HL-60 (cell line): Measurements from ENCODE around the gene SLC6A11.
A peak's percentile ranks its signal among the peaks of the same experiment; 100 is the strongest.

Experiments
- DNase-seq, 2 experiments: peaks; one replicate each; pipeline ENCODE4 v3.0.0-alpha.2; 2010 to 2020; ENCODE audit warnings: low read depth in 1 of 2, low spot score in 1 of 2
- H3K27ac ChIP-seq: fragments of 250-450 bp; sonication (Bioruptor Pico); replicated peaks from 2 replicates; pipeline ENCODE4 v1.5.1; 2020; ENCODE audit warnings: mild to moderate bottlenecking, moderate library complexity
- H3K27me3 ChIP-seq: fragments of 250-450 bp; sonication (Bioruptor Pico); 2 replicates; pipeline ENCODE4 v1.5.1; 2021; ENCODE audit warnings: mild to moderate bottlenecking, moderate library complexity; ENCODE audit not compliant: insufficient read depth, poor library complexity, severe bottlenecking
- H3K4me3 ChIP-seq: replicated peaks from 2 replicates; pipeline ENCODE4 v1.5.1; 2011; ENCODE audit warnings: mild to moderate bottlenecking, control low read depth, low read length; ENCODE audit not compliant: insufficient read depth
- GABPA ChIP-seq: IDR thresholded peaks from 2 replicates; pipeline ENCODE4 v1.6.1; 2012; ENCODE audit warnings: low read depth
- POLR2AphosphoS5 ChIP-seq: IDR thresholded peaks from 2 replicates; pipeline ENCODE4 v1.6.1; 2012; ENCODE audit warnings: low read depth
- REST ChIP-seq: IDR thresholded peaks from 2 replicates; pipeline ENCODE4 v1.6.1; 2012; ENCODE audit warnings: low read depth; ENCODE audit not compliant: insufficient replicate concordance
- SPI1 ChIP-seq: IDR thresholded peaks from 2 replicates; pipeline ENCODE4 v1.6.1; 2012; ENCODE audit warnings: low read depth, mild to moderate bottlenecking, borderline replicate concordance
- TF ChIP-seq, protein P1 (sequence below): IDR thresholded peaks from one replicate; pipeline ENCODE4 v1.5.1; 2011; ENCODE audit warnings: low read length, control low read depth, inconsistent platforms; ENCODE audit not compliant: insufficient read depth

Gene SLC6A11

GRCh38 chr3:10845839-10846656, 30.0 kb downstream of the SLC6A11 start:
- peak in 1 of 2 experiments; percentile 78 for DNase-seq
- Histone ChIP-seq H3K27me3 (no peaks in the 10 kb centered on the region), H3K27ac (peak overlapping the region; percentile 64), H3K4me3 (no peak overlapping the region)
- TF ChIP-seq REST (no peak), SPI1 (no peak; the same call in 1 of the 2 replicates), POLR2AphosphoS5 (no peak), GABPA (no peak)
- TF ChIP-seq, protein P1, sequence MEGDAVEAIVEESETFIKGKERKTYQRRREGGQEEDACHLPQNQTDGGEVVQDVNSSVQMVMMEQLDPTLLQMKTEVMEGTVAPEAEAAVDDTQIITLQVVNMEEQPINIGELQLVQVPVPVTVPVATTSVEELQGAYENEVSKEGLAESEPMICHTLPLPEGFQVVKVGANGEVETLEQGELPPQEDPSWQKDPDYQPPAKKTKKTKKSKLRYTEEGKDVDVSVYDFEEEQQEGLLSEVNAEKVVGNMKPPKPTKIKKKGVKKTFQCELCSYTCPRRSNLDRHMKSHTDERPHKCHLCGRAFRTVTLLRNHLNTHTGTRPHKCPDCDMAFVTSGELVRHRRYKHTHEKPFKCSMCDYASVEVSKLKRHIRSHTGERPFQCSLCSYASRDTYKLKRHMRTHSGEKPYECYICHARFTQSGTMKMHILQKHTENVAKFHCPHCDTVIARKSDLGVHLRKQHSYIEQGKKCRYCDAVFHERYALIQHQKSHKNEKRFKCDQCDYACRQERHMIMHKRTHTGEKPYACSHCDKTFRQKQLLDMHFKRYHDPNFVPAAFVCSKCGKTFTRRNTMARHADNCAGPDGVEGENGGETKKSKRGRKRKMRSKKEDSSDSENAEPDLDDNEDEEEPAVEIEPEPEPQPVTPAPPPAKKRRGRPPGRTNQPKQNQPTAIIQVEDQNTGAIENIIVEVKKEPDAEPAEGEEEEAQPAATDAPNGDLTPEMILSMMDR, result no peak

DNA sequence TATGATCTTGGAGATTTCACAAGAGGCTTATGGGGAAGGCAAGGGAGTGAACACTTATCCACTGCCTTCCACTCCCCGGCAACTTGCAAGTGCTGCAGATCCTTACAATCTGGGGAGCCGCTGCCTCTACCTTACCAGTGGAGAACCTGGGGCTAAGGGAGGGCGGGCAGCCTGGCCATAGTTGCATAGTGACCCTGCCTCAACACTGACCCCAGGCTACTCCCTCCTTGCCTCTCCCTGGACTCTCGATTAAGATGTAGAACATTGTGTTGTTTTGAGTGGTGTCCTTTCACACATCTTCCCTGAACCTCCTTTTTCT, 30.6 kb downstream of the SLC6A11 start:
- no peak overlapping the region for H3K4me3 ChIP-seq
- peak in 1 of 2 experiments; percentile 16 for DNase-seq
- H3K27me3 ChIP-seq, result no peaks in the 10 kb centered on the region
- H3K27ac ChIP-seq, result peak overlapping the region; percentile 64
- TF ChIP-seq SPI1 (peak; percentile 84; the same call in 1 of the 2 replicates), GABPA (no peak)

DNA sequence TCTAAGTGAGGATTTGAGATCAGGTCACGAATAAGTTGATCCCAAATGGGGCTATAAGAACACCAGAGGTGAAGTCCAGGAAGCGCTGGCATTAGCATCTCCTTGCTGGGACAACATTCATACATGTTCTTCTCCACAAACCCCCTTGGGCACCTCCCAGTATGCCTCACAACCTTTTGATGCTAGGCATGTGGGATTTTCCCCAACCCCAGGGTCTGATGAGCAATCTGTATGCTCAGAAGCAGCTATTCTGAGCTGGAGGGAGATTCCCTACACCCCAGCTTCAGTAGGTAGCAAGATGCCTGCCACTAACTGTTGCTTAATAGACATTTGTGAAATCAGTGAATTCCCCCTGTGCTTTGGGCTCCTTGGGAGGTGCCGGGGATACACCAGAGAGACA, 32.2 kb downstream of the SLC6A11 start:
- Histone ChIP-seq H3K4me3 (no peak overlapping the region), H3K27ac (no peak overlapping the region), H3K27me3 (no peaks in the 10 kb centered on the region)
- TF ChIP-seq, protein P1, result no peak
- no peak for TF ChIP-seq POLR2AphosphoS5
- no peak for DNase-seq

GRCh38 chr3:10852066-10852808, 36.2 kb downstream of the SLC6A11 start:
- Histone ChIP-seq H3K27ac (no peak overlapping the region), H3K27me3 (no peaks in the 10 kb centered on the region), H3K4me3 (no peak overlapping the region)
- TF ChIP-seq, protein P1, result no peak
- TF ChIP-seq POLR2AphosphoS5 (no peak), SPI1 (no peak), GABPA (no peak), REST (no peak)
- no peak for DNase-seq
